HepG2 (cell line): ENCODE data around the gene LATS1. TPM values are rescaled to one million over a fixed set of nuclear protein-coding genes. Genes with fewer than 3 reads are reported as not detected.

Experiments used
- FOXC1 ChIP-seq: sonication (generic); formaldehyde crosslinking; IDR thresholded peaks from 2 replicates; pipeline ENCODE4 v1.8.0; 2022; ENCODE audit warnings: mild to moderate bottlenecking, missing genetic modification reagents, borderline replicate concordance
- HIVEP1 ChIP-seq: sonication (generic); formaldehyde crosslinking; IDR thresholded peaks from 2 replicates; pipeline ENCODE4 v1.4.0; 2020; ENCODE audit warnings: mild to moderate bottlenecking, missing genetic modification reagents
- KDM2A ChIP-seq: sonication (generic); formaldehyde crosslinking; IDR thresholded peaks from 2 replicates; pipeline ENCODE4 v1.4.0; 2020; ENCODE audit warnings: low read depth, missing genetic modification reagents, borderline replicate concordance
- MAZ ChIP-seq, 2 experiments: sonication (generic) in 1 of 2; formaldehyde crosslinking in 1 of 2; IDR thresholded peaks; 2 replicates each; pipeline versions ENCODE4 v1.5.0 to v1.6.1; 2012 to 2020; ENCODE audit warnings: low read depth in 2 of 2, mild to moderate bottlenecking in 2 of 2, borderline replicate concordance in 1 of 2, improper control_type of control experiment in 1 of 2, low read length in 1 of 2, missing genetic modification reagents in 1 of 2, moderate library complexity in 1 of 2
- NFIC ChIP-seq: IDR thresholded peaks from 2 replicates; pipeline ENCODE4 v1.6.1; 2012; ENCODE audit warnings: mild to moderate bottlenecking, low read length, inconsistent platforms
- SP4 ChIP-seq: sonication (generic); formaldehyde crosslinking; IDR thresholded peaks from 2 replicates; pipeline ENCODE4 v1.8.1; 2023; ENCODE audit warnings: mild to moderate bottlenecking, missing genetic modification reagents
- TOE1 ChIP-seq: sonication (generic); formaldehyde crosslinking; IDR thresholded peaks from 2 replicates; pipeline ENCODE4 v1.4.0; 2020; ENCODE audit warnings: mild to moderate bottlenecking, missing genetic modification reagents
- TSC22D2 ChIP-seq: sonication (generic); formaldehyde crosslinking; IDR thresholded peaks from 2 replicates; pipeline ENCODE4 v1.5.1; 2020; ENCODE audit warnings: missing genetic modification reagents, mild to moderate bottlenecking, borderline replicate concordance
- WIZ ChIP-seq: sonication (generic); formaldehyde crosslinking; IDR thresholded peaks from 2 replicates; pipeline ENCODE4 v1.5.1; 2020; ENCODE audit warnings: mild to moderate bottlenecking, missing genetic modification reagents
- ZFP62 ChIP-seq: sonication (generic); formaldehyde crosslinking; IDR thresholded peaks from 2 replicates; pipeline ENCODE4 v1.4.0; 2020; ENCODE audit warnings: missing genetic modification reagents
- ZNF143 ChIP-seq: sonication (generic); formaldehyde crosslinking; IDR thresholded peaks from 2 replicates; pipeline ENCODE4 v1.4.0; 2020; ENCODE audit warnings: missing genetic modification reagents
- ZNF225 ChIP-seq: sonication (generic); formaldehyde crosslinking; IDR thresholded peaks from 2 replicates; pipeline ENCODE4 v1.4.0; 2020; ENCODE audit warnings: mild to moderate bottlenecking, missing genetic modification reagents
- ZNF367 ChIP-seq: sonication (generic); formaldehyde crosslinking; IDR thresholded peaks from 2 replicates; pipeline ENCODE4 v1.4.0; 2020; ENCODE audit warnings: missing genetic modification reagents, borderline replicate concordance
- ZNF644 ChIP-seq: IDR thresholded peaks from 2 replicates; pipeline ENCODE4 v1.6.1; 2016; ENCODE audit warnings: low read depth
- ZNF761 ChIP-seq: sonication (generic); formaldehyde crosslinking; conservative IDR thresholded peaks from 2 replicates; pipeline ENCODE4 v1.4.0; 2020; ENCODE audit warnings: mild to moderate bottlenecking, missing genetic modification reagents
- polyA plus RNA-seq, 8 experiments: library from polyadenylated mRNA; depleted of rRNA in 3 of 8; stranded (reverse) in 7 of 8; unstranded in 1 of 8; fragments of >200 nt; fragmentation: Illumina TruSeq in 4 of 8; extraction: Trizol in 4 of 8; gene quantifications; 2 replicates each; pipeline versions ENCODE4 v1.2.1 to v1.2.3, GENCODE V29; 2011 to 2016; ENCODE audit warnings: low read depth in 4 of 8, missing spikeins in 1 of 8, mixed read lengths in 1 of 8; ENCODE audit not compliant: insufficient read depth in 1 of 8
- total RNA-seq, 5 experiments: library from RNA; depleted of rRNA; stranded (reverse); fragments of >200 nt; fragmentation: Illumina TruSeq; extraction: Trizol; gene quantifications; 2 replicates each; pipeline ENCODE4 v1.2.3, GENCODE V29; 2016; ENCODE audit warnings: low read depth in 1 of 5
- TF ChIP-seq, protein P1 (sequence below): sonication (generic); formaldehyde crosslinking; IDR thresholded peaks from 2 replicates; pipeline ENCODE4 v1.5.0; 2020; ENCODE audit warnings: mild to moderate bottlenecking, missing genetic modification reagents, borderline replicate concordance
- TF ChIP-seq, protein P2 (sequence below): sonication (generic); formaldehyde crosslinking; IDR thresholded peaks from 2 replicates; pipeline ENCODE4 v1.4.0; 2020; ENCODE audit warnings: missing genetic modification reagents, low read depth, mild to moderate bottlenecking, borderline replicate concordance
- TF ChIP-seq, protein P3 (sequence below): sonication (generic); formaldehyde crosslinking; conservative IDR thresholded peaks from 2 replicates; pipeline ENCODE4 v1.5.0; 2020; ENCODE audit warnings: missing genetic modification reagents
- TF ChIP-seq, protein P4 (sequence below): sonication (generic); formaldehyde crosslinking; IDR thresholded peaks from 2 replicates; pipeline ENCODE4 v1.8.1; 2023; ENCODE audit warnings: missing genetic modification reagents, mild to moderate bottlenecking, borderline replicate concordance
- TF ChIP-seq, protein P5 (sequence below): sonication (generic); formaldehyde crosslinking; IDR thresholded peaks from 2 replicates; pipeline ENCODE4 v1.8.0; 2022; ENCODE audit warnings: missing genetic modification reagents, mild to moderate bottlenecking, borderline replicate concordance

LATS1 gene
- total and polyA plus RNA-seq, 2 of the 13 experiments (the other 11 are each of a cell fraction or from before 2014, with no cell fraction given), result 9.9 to 12.6 TPM

DNA sequence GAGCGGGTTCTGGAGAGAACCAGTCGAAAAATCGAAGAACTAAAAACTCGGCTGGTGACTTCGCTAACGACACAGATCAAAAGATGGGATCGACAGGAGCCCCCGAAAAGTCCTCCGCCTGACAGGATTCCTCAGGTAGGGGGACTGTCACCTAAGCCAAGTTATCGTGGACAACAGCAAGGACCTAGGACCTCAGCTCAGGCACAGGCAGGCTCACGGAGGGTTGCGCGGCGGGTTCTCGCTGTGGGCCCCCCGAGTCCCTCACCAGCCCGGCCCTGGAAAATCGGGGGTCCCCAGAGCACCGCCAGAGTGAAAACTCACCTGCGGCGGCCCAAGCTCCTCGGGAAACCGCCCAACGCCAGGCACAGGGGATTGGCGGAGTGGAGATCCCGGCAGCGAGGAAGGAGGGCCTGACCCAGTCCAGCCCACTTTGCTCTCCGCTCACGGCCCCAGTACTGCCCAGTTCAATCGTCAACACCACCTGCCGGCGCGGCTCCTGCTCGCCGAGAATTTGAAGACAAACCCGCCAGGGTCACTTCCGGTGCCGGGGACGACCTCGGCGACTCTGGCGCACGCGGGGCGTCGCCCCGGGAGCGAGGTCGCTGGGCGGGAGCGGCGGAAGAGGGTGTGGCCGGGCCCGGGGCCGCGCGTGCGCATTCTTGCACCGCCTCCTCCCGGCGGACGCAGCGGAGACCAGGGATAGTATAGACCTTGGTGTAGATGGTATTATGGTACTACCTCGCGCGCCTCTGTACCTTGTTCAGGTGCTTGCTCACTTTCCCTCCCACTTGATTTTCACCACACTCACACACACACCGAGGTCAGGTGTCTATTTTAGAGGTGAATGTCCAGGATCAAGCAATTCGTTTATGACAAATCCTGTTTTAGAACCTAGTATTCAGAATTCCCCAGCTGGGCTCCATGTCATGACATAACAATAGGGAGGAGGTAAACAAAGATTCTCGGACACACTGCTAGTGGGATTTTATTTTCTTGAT is 69.5 kb downstream of the LATS1 start, which contains the start of gene KATNA1 (continued):
- TF ChIP-seq, protein P1, sequence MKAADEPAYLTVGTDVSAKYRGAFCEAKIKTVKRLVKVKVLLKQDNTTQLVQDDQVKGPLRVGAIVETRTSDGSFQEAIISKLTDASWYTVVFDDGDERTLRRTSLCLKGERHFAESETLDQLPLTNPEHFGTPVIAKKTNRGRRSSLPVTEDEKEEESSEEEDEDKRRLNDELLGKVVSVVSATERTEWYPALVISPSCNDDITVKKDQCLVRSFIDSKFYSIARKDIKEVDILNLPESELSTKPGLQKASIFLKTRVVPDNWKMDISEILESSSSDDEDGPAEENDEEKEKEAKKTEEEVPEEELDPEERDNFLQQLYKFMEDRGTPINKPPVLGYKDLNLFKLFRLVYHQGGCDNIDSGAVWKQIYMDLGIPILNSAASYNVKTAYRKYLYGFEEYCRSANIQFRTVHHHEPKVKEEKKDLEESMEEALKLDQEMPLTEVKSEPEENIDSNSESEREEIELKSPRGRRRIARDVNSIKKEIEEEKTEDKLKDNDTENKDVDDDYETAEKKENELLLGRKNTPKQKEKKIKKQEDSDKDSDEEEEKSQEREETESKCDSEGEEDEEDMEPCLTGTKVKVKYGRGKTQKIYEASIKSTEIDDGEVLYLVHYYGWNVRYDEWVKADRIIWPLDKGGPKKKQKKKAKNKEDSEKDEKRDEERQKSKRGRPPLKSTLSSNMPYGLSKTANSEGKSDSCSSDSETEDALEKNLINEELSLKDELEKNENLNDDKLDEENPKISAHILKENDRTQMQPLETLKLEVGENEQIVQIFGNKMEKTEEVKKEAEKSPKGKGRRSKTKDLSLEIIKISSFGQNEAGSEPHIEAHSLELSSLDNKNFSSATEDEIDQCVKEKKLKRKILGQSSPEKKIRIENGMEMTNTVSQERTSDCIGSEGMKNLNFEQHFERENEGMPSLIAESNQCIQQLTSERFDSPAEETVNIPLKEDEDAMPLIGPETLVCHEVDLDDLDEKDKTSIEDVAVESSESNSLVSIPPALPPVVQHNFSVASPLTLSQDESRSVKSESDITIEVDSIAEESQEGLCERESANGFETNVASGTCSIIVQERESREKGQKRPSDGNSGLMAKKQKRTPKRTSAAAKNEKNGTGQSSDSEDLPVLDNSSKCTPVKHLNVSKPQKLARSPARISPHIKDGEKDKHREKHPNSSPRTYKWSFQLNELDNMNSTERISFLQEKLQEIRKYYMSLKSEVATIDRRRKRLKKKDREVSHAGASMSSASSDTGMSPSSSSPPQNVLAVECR (CRISPR knock-in tag), result peak; percentile 98
- TF ChIP-seq ZNF644 (CRISPR knock-in tag), result peak; percentile 34; the same call in 1 of the 2 replicates
- TF ChIP-seq, protein P2, sequence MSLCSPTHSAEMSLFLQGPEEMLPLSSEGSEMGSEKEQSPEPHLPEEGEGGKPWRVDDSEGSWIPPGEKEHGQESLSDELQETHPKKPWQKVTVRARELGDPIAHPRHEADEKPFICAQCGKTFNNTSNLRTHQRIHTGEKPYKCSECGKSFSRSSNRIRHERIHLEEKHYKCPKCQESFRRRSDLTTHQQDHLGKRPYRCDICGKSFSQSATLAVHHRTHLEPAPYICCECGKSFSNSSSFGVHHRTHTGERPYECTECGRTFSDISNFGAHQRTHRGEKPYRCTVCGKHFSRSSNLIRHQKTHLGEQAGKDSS, result peak; percentile 99
- TF ChIP-seq SP4 (CRISPR knock-in tag), result peak; percentile 91
- peak; percentile 99 for TF ChIP-seq ZNF761 (CRISPR knock-in tag)
- TF ChIP-seq ZFP62 (CRISPR knock-in tag), result peak; percentile 80; the same call in 1 of the 2 replicates
- TF ChIP-seq, protein P3, sequence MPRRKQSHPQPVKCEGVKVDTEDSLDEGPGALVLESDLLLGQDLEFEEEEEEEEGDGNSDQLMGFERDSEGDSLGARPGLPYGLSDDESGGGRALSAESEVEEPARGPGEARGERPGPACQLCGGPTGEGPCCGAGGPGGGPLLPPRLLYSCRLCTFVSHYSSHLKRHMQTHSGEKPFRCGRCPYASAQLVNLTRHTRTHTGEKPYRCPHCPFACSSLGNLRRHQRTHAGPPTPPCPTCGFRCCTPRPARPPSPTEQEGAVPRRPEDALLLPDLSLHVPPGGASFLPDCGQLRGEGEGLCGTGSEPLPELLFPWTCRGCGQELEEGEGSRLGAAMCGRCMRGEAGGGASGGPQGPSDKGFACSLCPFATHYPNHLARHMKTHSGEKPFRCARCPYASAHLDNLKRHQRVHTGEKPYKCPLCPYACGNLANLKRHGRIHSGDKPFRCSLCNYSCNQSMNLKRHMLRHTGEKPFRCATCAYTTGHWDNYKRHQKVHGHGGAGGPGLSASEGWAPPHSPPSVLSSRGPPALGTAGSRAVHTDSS, result no peak
- TF ChIP-seq KDM2A (CRISPR knock-in tag), result peak; percentile 99
- TF ChIP-seq, protein P4, sequence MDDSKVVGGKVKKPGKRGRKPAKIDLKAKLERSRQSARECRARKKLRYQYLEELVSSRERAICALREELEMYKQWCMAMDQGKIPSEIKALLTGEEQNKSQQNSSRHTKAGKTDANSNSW (CRISPR knock-in tag), result peak; percentile 99; the same call in 1 of the 2 replicates
- TF ChIP-seq FOXC1 (CRISPR knock-in tag), result peak; percentile 100
- TF ChIP-seq, protein P5, sequence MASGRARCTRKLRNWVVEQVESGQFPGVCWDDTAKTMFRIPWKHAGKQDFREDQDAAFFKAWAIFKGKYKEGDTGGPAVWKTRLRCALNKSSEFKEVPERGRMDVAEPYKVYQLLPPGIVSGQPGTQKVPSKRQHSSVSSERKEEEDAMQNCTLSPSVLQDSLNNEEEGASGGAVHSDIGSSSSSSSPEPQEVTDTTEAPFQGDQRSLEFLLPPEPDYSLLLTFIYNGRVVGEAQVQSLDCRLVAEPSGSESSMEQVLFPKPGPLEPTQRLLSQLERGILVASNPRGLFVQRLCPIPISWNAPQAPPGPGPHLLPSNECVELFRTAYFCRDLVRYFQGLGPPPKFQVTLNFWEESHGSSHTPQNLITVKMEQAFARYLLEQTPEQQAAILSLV, result peak; percentile 100
- TF ChIP-seq HIVEP1, result peak; percentile 95
- TF ChIP-seq ZNF367, result peak; percentile 98
- TF ChIP-seq WIZ, result peak; percentile 99; the same call in 1 of the 2 replicates
- TF ChIP-seq NFIC, result no peak
- peak; percentile 98 for TF ChIP-seq ZNF225 (CRISPR knock-in tag)
- TF ChIP-seq MAZ (IDR thresholded peaks at IDR 0.05; ENCODE audit: borderline replicate concordance, low read depth, low read length), result peak; percentile 76; the same call in 1 of the 2 replicates
- TF ChIP-seq MAZ (CRISPR knock-in tag; IDR thresholded peaks at IDR 0.05; ENCODE audit: low read depth), result peak; percentile 99
- peak; percentile 91; the same call in 1 of the 2 replicates for TF ChIP-seq TOE1
- TF ChIP-seq TSC22D2, result peak; percentile 99
- no peak for TF ChIP-seq ZNF143 (CRISPR knock-in tag)
